Esophagus squamous epithelium (tissue), 4 donors: ENCODE data around the gene ZNF282.
A peak's percentile ranks its signal among the peaks of the same experiment; 100 is the strongest.

ENCODE experiments used
- CTCF ChIP-seq, 6 experiments: fragments of 450-650 bp in 4 of 6; fragments of 200-600 bp in 2 of 6; sonication (generic) in 2 of 6; IDR thresholded peaks; one replicate each; pipeline ENCODE4 v1.5.1; 2016 to 2019; ENCODE audit warnings: antibody characterized with exemption in 6 of 6, mild to moderate bottlenecking in 4 of 6, moderate library complexity in 4 of 6
- POLR2A ChIP-seq, 4 donors: fragments of 450-650 bp; IDR thresholded peaks; one replicate each; pipeline ENCODE4 v1.6.1; 2017; ENCODE audit warnings: antibody characterized with exemption in 4 of 4, mild to moderate bottlenecking in 4 of 4, moderate library complexity in 3 of 4

GRCh38 chr7:149209518-149210269 lies 14.3 kb downstream of the ZNF282 start:
- TF ChIP-seq POLR2A (IDR thresholded peaks at IDR 0.05) (no peak), CTCF (IDR thresholded peaks at IDR 0.05) (peak in 5 of 6 experiments; percentile 24 to 72 (median 45))
